HepG2 (cell line): ENCODE measurements around the gene MICAL3. TPM values are rescaled to one million over a fixed set of nuclear protein-coding genes. Genes with fewer than 3 reads are reported as not detected.

Experiments
- ATAC-seq: fragments of 200-7000 bp; cut with Tn5 transposase; 3 replicates; pipeline ENCODE4 v1.9.1; 2020; ENCODE audit warnings: mild to moderate bottlenecking, moderate library complexity
- BruUV-seq: library from RNA; stranded (reverse); fragments of 400-500 nt; replicated peaks from 2 replicates; lab custom pipeline; 2021; lab: Mats Ljungman, UMichigan
- CTCF ChIA-PET: fragments of 300-600 bp; formaldehyde crosslinking; extraction: SDS; loops from one replicate; lab custom pipeline; 2021; ENCODE audit warnings: low total read pairs, inconsistent platforms, low intra/inter-chr PET ratio; lab: Yijun Ruan, JAX
- POLR2A ChIA-PET: fragments of 350-600 bp; sonication (Branson Sonifier 250); formaldehyde crosslinking; loops from one replicate; lab custom pipeline; 2020; ENCODE audit warnings: antibody characterized with exemption, inconsistent platforms; lab: Yijun Ruan, JAX
- DNase-seq: peaks from one replicate; pipeline ENCODE4 v3.0.0-alpha.2; 2015; ENCODE audit warnings: low spot score
- FAIRE-seq: peaks from 3 replicates; lab custom pipeline; 2011; peaks lifted over from hg19 to GRCh38; lab: Jason Lieb, UNC
- H2AFZ ChIP-seq: one replicate; pipeline ENCODE4 v1.6.1; 2011; ENCODE audit warnings: low read length, inconsistent platforms
- H3K27ac ChIP-seq: fragments of 300-600 bp; 3 replicates; pipeline ENCODE4 v1.8.0; 2011; ENCODE audit warnings: mixed run types, mild to moderate bottlenecking, mixed read lengths, low read length, inconsistent platforms; ENCODE audit not compliant: insufficient read depth; ENCODE audit errors: extremely low read length
- H3K27me3 ChIP-seq, 2 experiments: fragments of 200-600 bp in 1 of 2; 2 replicates in 1 of 2; 3 replicates in 1 of 2; pipeline versions ENCODE4 v1.6.0 to v1.8.0; 2011; ENCODE audit warnings: low read length in 2 of 2, mild to moderate bottlenecking in 2 of 2, moderate library complexity in 2 of 2, inconsistent platforms in 1 of 2; ENCODE audit not compliant: insufficient read depth in 2 of 2, control insufficient read depth in 1 of 2
- H3K36me3 ChIP-seq, 2 experiments: fragments of 200-600 bp in 1 of 2; replicated peaks in 1 of 2; 2 replicates in 1 of 2; 3 replicates in 1 of 2; pipeline versions ENCODE4 v1.5.1 to v1.8.0; 2011; ENCODE audit warnings: low read length in 2 of 2, inconsistent platforms in 1 of 2; ENCODE audit not compliant: insufficient read depth in 2 of 2, control insufficient read depth in 1 of 2
- H3K4me1 ChIP-seq: 2 replicates; pipeline ENCODE4 v1.5.1; 2012; ENCODE audit warnings: low read length, inconsistent platforms; ENCODE audit not compliant: insufficient read depth
- H3K4me2 ChIP-seq: 2 replicates; pipeline ENCODE4 v1.6.0; 2011; ENCODE audit warnings: low read depth, low read length, inconsistent platforms
- H3K4me3 ChIP-seq, 3 experiments: fragments of 200-600 bp in 1 of 3; sonication (generic), shearing (Covaris generic) in 1 of 3; replicated peaks in 1 of 3; 2 replicates each; pipeline ENCODE4 v1.5.1; 2011 to 2016; ENCODE audit warnings: low read length in 3 of 3, inconsistent platforms in 2 of 3, low read depth in 2 of 3, mild to moderate bottlenecking in 2 of 3, control low read depth in 1 of 3, mixed read lengths in 1 of 3; ENCODE audit not compliant: insufficient read depth in 1 of 3
- H3K79me2 ChIP-seq: one replicate; pipeline ENCODE4 v1.6.1; 2011; ENCODE audit warnings: low read length, inconsistent platforms; ENCODE audit not compliant: insufficient read depth
- H3K9ac ChIP-seq: 2 replicates; pipeline ENCODE4 v1.6.0; 2011; ENCODE audit warnings: mild to moderate bottlenecking, low read depth, low read length, inconsistent platforms; ENCODE audit not compliant: insufficient read depth
- H3K9me3 ChIP-seq: 2 replicates; pipeline ENCODE4 v1.5.1; 2012; ENCODE audit warnings: mild to moderate bottlenecking, low read length
- H4K20me1 ChIP-seq: 2 replicates; pipeline ENCODE4 v1.6.0; 2011; ENCODE audit warnings: inconsistent platforms, mild to moderate bottlenecking, low read length, moderate library complexity; ENCODE audit not compliant: insufficient read depth
- FOXP1 ChIP-seq, 2 experiments: fragments of 450-650 bp in 1 of 2; IDR thresholded peaks; 2 replicates each; pipeline ENCODE4 v1.6.1; 2017 to 2018; ENCODE audit warnings: antibody characterized with exemption in 1 of 2
- NFE2L1 ChIP-seq: sonication (generic); formaldehyde crosslinking; IDR thresholded peaks from 2 replicates; pipeline ENCODE4 v1.4.0; 2020; ENCODE audit warnings: missing genetic modification reagents, mild to moderate bottlenecking, borderline replicate concordance
- TCF7L2 ChIP-seq: IDR thresholded peaks from 2 replicates; pipeline ENCODE4 v1.6.1; 2011; ENCODE audit warnings: mild to moderate bottlenecking, low read depth, low read length, moderate library complexity
- ZBTB46 ChIP-seq: sonication (generic); formaldehyde crosslinking; IDR thresholded peaks from 2 replicates; pipeline ENCODE4 v1.4.0; 2020; ENCODE audit warnings: mild to moderate bottlenecking, missing genetic modification reagents, borderline replicate concordance
- ZNF543 ChIP-seq: sonication (generic); formaldehyde crosslinking; IDR thresholded peaks from 2 replicates; pipeline ENCODE4 v1.4.0; 2020; ENCODE audit warnings: mild to moderate bottlenecking, missing genetic modification reagents
- ZNF607 ChIP-seq: sonication (generic); formaldehyde crosslinking; IDR thresholded peaks from 2 replicates; pipeline ENCODE4 v1.5.1; 2020; ENCODE audit warnings: missing genetic modification reagents, mild to moderate bottlenecking, borderline replicate concordance
- ZNF850 ChIP-seq: sonication (generic); formaldehyde crosslinking; conservative IDR thresholded peaks from 2 replicates; pipeline ENCODE4 v1.9.0; 2021; ENCODE audit warnings: mild to moderate bottlenecking, missing genetic modification reagents
- WGBS: methylation state at CpG from one replicate; pipeline ENCODE4 v1.1.6; 2017; ENCODE audit warnings: low lambda C conversion rate; 5-methylcytosine and 5-hydroxymethylcytosine counted together
- in situ Hi-C: cut with HindIII; loops from 2 replicates; pipeline ENCODE4 v1.10.0; 2017; ENCODE audit warnings: low pct_unique_long_range_greater_than_20kb; ENCODE audit not compliant: extremely low pct_ligation_motif_present
- intact Hi-C: fragments of 100-400 bp; cut with micrococcal nuclease; formaldehyde crosslinking; loops from one replicate; pipeline ENCODE4 v1.10.0; 2022; ENCODE audit not compliant: unreplicated experiment
- polyA plus RNA-seq, 8 experiments: library from polyadenylated mRNA; depleted of rRNA in 3 of 8; stranded (reverse) in 7 of 8; unstranded in 1 of 8; fragments of >200 nt; fragmentation: Illumina TruSeq in 4 of 8; extraction: Trizol in 4 of 8; gene quantifications; 2 replicates each; pipeline versions ENCODE4 v1.2.1 to v1.2.3, GENCODE V29; 2011 to 2016; ENCODE audit warnings: low read depth in 4 of 8, missing spikeins in 1 of 8, mixed read lengths in 1 of 8; ENCODE audit not compliant: insufficient read depth in 1 of 8
- total RNA-seq, 5 experiments: library from RNA; depleted of rRNA; stranded (reverse); fragments of >200 nt; fragmentation: Illumina TruSeq; extraction: Trizol; gene quantifications; 2 replicates each; pipeline ENCODE4 v1.2.3, GENCODE V29; 2016; ENCODE audit warnings: low read depth in 1 of 5
- TF ChIP-seq, protein P1 (sequence below): sonication (generic); formaldehyde crosslinking; IDR thresholded peaks from 2 replicates; pipeline ENCODE4 v1.5.0; 2020; ENCODE audit warnings: mild to moderate bottlenecking, missing genetic modification reagents, moderate library complexity
- TF ChIP-seq, protein P2 (sequence below): conservative IDR thresholded peaks from 2 replicates; pipeline ENCODE4 v1.6.1; 2018; ENCODE audit warnings: missing genetic modification reagents
- TF ChIP-seq, protein P3 (sequence below): IDR thresholded peaks from 2 replicates; pipeline ENCODE4 v1.6.1; 2018; ENCODE audit warnings: missing genetic modification reagents, mild to moderate bottlenecking, missing compliant biosample characterization

MICAL3 gene
- total and polyA plus RNA-seq, 2 of the 13 experiments (the other 11 are each of a cell fraction or from before 2014, with no cell fraction given): 5.3 to 12.5 TPM

GRCh38 chr22:17888855-17889254 is 135.5 kb downstream of the MICAL3 start (continued):
- TF ChIP-seq, protein P1, sequence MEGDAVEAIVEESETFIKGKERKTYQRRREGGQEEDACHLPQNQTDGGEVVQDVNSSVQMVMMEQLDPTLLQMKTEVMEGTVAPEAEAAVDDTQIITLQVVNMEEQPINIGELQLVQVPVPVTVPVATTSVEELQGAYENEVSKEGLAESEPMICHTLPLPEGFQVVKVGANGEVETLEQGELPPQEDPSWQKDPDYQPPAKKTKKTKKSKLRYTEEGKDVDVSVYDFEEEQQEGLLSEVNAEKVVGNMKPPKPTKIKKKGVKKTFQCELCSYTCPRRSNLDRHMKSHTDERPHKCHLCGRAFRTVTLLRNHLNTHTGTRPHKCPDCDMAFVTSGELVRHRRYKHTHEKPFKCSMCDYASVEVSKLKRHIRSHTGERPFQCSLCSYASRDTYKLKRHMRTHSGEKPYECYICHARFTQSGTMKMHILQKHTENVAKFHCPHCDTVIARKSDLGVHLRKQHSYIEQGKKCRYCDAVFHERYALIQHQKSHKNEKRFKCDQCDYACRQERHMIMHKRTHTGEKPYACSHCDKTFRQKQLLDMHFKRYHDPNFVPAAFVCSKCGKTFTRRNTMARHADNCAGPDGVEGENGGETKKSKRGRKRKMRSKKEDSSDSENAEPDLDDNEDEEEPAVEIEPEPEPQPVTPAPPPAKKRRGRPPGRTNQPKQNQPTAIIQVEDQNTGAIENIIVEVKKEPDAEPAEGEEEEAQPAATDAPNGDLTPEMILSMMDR (CRISPR knock-in tag): no peak
- TF ChIP-seq FOXP1 (IDR thresholded peaks at IDR 0.05): no peak
- TF ChIP-seq FOXP1 (CRISPR knock-in tag; IDR thresholded peaks at IDR 0.05): no peak

DNA sequence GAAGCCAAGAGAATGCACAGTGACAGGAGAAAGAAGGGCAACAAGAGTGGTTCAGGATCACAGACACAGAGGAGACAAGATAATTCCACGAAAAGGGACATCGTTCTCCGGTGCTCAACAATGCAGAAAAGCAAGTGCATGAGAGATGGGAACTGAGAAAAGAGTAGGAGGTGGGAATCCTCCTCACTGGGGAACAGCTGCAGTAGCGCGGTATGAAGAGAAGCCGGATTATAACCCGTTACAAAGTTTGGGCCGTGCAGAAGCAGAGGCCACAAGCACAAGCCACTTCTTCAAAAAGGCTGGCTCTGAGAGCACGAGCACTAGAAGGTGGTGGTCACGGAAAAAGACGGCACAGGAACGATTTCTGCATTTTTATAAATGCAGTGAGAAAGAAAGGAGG is 135.9 kb downstream of the MICAL3 start:
- no peak for ATAC-seq
- Histone ChIP-seq H3K79me2 (no peaks in the 10 kb centered on the region), H3K36me3 (peaks cover 15 to 49% of the 10 kb centered on the region in 2 experiments), H3K27me3 (no peaks in the 10 kb centered on the region), H3K4me2 (no peak overlapping the region), H4K20me1 (no peaks in the 10 kb centered on the region), H3K9me3 (no peaks in the 10 kb centered on the region), H3K27ac (no peak overlapping the region), H3K4me1 (peaks cover 19% of the 10 kb centered on the region), H3K9ac (no peak overlapping the region), H3K4me3 (no peak overlapping the region), H2AFZ (no peak overlapping the region)
- TF ChIP-seq, protein P2, sequence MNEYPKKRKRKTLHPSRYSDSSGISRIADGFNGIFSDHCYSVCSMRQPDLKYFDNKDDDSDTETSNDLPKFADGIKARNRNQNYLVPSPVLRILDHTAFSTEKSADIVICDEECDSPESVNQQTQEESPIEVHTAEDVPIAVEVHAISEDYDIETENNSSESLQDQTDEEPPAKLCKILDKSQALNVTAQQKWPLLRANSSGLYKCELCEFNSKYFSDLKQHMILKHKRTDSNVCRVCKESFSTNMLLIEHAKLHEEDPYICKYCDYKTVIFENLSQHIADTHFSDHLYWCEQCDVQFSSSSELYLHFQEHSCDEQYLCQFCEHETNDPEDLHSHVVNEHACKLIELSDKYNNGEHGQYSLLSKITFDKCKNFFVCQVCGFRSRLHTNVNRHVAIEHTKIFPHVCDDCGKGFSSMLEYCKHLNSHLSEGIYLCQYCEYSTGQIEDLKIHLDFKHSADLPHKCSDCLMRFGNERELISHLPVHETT: no peak
- no peak for TF ChIP-seq ZNF607
- no peak for TF ChIP-seq TCF7L2
- TF ChIP-seq, protein P3, sequence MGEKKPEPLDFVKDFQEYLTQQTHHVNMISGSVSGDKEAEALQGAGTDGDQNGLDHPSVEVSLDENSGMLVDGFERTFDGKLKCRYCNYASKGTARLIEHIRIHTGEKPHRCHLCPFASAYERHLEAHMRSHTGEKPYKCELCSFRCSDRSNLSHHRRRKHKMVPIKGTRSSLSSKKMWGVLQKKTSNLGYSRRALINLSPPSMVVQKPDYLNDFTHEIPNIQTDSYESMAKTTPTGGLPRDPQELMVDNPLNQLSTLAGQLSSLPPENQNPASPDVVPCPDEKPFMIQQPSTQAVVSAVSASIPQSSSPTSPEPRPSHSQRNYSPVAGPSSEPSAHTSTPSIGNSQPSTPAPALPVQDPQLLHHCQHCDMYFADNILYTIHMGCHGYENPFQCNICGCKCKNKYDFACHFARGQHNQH (CRISPR knock-in tag): no peak
- no peak for TF ChIP-seq NFE2L1 (CRISPR knock-in tag)
- no peak for TF ChIP-seq ZNF850 (CRISPR knock-in tag)
- no peak for TF ChIP-seq ZNF543 (CRISPR knock-in tag)
- TF ChIP-seq ZBTB46 (CRISPR knock-in tag): no peak
- TF ChIP-seq, protein P1 (CRISPR knock-in tag): no peak
- ChIA-PET CTCF (no interaction called here), POLR2A (no interaction called here)
- WGBS: 96% methylated on average over 12 of the region's 12 CpGs
- DNase-seq: no peak
- BruUV-seq: no TSS peak
- in situ Hi-C loops (no loop called here), intact Hi-C loops (no loop called here)
- FAIRE-seq: no peak
